NAMALWA (cell line): ENCODE results near the gene EEPD1.
A peak's percentile ranks its signal among the peaks of the same experiment; 100 is the strongest.
"Not testable (repeated sequence)": the region's sequence is repeated elsewhere in the genome, so short reads cannot be mapped to it uniquely, and the experiment has no call there.

ENCODE experiments used
- DNase-seq: peaks from one replicate; pipeline ENCODE4 v3.0.0-alpha.2; 2015; ENCODE audit warnings: low spot score

The EEPD1 gene

DNA sequence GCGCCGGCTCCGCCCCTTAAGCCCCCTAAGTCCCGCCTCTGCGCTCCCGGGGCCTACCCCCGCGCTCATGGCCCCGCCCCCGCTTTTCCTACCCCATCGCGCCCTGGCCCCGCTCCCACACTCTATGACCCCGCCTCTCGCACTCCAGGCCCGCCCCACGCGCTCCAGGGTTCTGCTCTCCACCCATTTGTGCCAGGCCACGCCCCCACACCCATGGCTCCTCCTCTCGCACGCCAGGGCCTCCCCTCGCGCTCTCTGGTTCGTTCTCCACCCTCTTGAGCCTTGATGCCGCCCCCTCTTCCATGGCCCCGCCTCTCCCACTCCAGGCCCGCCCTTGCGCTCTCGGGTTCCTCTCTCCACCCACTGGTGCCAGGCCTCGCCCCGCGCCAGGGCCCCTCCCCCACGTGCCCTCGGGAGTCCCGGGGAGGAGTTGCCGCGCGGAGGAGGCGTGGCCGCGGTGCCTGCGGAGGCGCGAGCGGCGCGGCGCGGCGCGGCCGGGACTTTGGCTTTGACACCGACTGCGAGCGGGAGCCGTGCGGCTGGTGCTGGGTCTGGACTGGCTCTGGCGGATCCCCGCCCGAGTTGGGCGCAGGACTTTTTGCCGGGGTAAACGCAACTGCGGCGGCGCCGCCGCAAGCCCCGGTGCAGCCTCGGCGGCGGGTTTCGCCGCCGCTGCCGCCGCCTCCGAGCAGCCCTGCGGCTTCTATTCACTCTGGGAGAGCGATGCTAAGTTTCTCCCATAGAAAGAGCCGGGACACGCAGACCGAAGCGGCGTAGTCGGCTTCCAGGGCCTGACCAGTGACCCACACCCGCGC, at the start of gene EEPD1:
Gene EEPD1 (plus strand): TSS at position 499 of the 815 bp plus-strand sequence. CDS start 1,071 bp downstream, outside the sequence.
- peak; percentile 100 for DNase-seq

DNA sequence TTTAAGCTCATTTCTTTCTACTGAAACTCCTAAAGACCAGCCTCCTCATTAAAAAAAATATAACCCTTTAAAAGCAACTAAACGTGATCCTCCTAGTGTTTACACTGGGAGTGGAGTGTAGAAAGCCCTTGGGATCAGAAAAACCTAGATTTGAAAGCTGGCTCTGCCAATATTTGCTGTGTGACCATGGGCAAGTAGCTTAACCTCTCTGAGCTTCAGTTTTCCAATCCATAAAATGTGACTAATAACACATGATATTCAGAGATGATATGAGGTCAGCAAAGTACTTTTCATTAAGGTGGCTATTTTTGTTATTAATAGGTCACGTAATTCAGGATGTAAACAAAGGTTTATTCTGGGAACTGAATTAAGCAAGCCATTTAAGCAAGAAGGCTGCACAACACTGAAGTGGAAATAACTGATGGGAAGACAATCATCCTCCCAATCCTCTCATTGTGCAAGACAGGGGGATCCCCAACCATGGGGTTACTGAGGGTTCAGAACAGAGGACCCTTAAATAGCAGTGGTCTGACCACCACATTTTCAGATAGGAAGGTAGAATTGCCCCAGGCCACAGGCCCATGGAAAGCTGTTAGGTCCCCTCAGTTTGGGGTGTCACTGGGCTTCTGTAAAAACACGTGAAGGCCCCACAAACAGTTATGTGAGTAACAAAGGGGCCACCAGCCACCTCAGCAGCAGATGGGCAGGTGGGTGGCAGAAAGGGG, 49.1 kb upstream of the EEPD1 start:
- no peak for DNase-seq

DNA sequence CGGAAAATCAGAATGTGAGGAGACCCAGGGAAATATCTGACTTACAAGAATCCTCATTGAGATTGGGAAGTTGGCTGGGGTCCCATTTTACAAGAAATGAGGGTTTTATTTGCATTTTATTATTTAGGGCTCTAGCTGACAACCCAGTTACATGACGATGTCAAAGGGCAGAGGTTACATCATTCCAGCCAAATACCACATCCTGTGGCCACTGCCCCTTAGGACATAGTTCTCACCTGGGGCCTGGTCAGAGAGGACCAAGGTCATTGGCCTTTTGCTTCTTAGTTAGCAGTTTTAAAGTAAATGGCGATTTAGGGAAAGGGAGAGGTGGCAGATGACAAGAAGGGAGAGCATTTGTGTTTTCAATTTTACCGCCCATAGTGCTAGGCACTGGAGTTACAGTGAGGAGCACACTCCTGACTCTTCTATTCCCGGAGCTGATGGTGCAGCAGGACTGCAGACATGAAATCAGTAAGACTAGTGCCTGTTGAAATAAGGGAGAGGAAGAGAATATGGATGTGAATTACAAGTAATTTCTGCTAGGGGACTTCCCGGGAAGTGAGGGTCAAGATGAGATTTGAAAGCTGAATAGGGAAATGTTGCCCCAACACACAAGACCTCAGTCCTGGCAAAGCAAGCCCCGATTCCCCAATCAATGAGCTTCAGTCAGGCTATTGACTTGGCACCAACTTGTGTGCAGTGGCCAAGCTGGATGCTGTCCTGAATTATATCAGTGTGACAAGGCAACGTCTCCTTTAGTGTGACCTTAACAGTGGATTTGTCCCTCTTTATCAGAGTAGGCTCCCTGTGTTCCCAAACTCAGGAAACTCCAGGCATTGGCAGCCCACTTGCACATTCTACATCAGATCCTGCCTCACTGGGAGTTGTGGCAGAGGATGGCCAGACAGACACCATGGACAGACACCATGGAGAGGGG, 45.8 kb upstream of the EEPD1 start:
- DNase-seq = not testable (repeated sequence)

DNA sequence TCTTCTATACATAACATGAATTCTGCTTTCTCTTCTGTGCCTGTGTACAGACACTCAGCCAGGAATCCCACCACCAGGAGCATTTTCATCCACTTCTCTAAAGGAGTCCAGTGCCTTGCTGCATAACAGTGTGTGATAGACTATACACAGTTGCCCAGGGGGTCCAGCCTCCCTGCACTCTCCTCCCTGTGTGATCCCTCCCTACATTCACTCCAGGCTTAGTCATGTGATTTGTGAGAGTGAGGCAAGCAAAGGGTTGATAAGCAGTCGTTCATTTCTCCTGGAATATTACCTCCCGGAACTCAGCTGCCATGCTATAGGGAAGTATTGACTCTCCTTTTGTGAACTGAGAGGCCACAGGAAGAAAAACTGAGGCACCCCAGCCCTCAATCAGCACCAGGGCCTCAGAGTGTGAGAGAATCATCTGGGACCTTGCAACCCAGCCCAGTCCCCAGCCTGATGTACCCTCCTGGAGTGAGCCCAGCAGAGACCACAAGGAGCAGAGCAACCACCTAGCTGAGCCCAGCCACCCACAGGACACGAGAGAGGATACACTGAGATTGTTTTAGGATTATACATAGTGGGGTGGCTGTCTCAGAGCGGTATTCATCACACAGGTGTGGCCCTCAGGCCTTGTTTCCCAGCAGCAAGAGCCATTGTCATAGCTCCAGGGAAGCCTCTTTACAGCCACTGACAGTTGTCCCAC, 45.0 kb upstream of the EEPD1 start:
- no peak for DNase-seq

DNA sequence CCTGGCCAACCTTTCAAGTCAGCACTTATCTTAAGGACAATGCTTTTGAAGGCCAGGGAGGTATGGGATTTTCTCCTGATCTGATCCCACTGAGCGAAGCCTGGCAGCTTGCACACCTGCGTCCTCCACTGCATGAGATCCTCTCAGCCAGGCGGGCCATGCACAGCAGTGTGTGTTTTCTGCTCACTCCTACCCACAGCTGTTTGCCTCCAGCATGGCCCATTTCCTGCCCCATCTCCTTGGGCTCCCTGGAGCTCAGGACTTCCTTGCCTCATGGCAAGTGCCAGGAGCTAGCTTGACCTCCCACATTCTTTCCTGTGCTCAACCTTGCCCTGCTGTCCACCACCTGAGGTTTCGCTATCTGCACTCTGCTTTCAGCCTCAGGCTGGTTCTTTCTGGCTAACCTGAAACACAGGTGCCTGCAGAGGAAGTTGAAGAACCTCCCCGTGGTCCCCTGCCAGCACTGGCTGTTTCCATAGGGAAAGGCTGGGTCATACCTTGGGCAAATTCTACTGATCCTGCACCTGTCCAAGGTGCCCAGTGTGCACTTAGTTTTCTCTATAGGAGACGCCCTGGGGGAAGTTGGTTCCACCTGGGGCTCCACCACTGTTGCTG, 43.9 kb upstream of the EEPD1 start:
- DNase-seq = no peak

DNA sequence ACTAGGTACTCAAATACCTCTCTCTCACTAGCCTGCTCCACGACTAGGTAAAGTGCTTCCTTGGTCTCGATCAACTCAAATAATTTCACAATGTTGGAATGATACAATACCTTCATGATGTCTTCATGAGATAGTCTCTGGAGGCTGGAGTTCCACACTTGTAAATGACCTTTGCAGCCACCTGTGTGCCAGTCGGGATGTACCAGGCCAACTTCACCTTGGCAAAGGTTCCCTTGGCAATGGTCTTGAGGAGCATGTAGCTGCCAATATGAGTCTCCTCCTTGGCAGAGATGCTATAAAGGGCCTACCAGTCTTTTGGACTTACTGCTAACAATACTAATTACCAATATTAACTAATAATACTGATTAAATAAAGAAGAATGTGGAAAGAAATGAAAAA, 42.5 kb upstream of the EEPD1 start:
- no peak for DNase-seq

DNA sequence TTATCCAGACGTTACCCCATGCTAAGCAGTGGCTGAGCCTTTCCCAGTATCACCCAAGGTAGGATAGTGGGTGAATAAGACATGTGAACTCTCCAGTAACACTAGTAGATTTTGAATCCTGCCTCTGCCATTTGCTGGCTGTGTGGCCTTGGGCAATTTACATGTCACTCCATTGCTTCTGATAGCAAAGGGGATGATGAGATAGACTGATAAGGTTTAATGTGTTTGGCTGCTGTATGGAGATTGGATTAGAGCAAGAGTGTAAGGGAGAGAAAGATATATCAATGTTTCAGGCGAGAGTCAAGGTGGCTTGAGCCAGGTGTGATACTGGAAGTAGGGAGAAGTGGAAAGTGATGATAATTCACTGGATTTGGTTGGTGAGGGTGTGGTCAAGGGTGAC, 40.1 kb upstream of the EEPD1 start:
- DNase-seq = no peak

DNA sequence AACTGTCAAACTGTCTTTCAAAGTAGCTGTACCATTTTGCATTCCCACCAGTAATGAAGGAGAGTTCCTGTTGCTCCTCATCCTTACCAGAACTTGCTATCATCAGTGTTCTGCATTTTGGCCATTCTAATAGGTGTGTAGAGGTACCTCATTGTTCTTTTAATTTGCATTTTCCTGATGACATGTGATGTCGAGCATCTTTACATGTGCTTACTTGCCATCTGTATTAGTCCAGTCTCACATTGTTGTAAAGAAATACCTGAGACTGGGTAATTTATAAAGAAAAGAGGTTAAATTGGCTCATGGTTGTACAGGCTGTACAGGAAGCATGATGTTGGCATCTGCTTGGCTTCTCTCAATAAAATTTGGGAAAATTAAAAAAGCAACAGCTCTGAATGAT, 38.7 kb upstream of the EEPD1 start:
- no peak for DNase-seq

DNA sequence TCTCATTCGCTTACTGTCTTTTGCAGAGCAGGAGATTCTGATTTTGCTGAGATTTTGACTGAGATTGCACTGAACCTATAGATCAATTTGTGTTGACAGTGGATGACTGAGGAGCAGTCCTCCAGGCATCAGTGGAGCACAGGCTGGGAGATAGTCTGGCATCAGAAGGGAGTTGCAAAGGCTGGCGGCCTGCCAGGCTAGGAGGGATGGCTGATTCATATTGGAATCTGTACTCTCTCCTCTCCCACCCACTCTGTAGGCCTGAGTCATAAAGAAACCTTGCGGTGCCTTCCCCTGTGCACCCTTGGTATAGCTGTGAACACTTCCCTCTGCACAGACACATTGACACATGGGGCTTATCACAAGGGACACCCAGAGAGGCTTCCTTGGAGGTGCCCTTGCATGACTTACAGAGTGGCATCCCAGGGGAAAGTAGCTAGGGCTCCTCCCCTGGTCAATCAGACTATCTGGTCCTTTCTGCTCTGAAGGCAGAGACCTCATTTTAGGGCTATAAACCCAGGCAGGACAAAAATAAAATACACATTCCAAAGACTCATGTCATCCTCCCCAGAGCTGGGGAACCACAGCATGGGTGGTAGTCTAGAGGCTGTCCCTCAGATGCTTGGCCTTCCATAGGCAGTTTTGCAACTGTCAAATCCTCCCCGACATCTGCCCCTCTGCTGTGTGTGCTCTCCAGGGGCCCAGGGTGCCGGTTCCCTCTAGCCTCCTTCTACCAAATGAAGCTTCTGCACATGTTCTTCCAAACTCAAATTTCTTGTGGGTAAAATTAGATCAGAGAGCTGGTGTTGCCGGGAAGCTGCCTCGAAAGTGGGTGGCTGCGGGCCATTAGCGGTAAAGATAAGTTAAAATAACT, 37.4 kb upstream of the EEPD1 start:
- DNase-seq = no peak

DNA sequence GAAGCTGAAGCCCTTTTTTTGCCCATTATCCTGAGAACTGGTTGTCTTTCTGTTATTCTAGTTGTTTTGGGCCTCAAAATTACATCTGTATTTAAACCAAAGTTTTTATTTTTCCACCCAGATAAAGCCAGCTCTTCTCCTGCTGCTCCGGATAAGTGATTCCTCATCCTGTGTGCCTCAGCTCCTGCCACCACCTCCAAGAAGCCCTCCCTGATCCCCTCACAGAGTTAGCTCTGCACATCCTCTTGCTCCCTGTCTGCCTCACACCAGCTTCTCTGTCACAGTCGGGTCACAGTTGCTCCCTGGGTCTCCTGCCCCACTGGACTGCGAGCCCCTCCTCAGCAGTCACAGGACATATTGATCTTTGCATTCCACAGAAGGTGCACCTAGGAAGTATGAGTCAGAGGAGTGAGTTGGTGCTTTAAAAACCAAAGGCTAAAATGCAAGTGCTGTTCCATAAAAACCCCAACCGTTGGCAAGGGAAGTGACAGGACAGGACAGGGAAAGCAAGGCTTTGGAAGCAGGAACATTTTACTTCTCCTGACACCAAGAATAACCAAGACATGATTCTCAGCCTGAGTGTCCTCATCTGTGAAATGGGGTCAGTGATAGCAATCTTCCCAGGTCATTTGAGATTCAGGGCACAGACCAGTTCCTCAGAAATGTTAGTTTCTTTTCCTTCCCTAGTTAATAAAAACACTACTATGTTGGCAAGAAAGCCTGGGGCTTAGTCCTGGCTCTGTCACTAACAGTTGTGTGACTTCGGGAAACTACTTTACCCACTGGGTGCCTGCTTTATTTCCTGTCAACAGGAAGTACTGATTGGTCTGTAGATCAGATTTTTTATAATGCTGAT, 36.5 kb upstream of the EEPD1 start:
- no peak for DNase-seq

DNA sequence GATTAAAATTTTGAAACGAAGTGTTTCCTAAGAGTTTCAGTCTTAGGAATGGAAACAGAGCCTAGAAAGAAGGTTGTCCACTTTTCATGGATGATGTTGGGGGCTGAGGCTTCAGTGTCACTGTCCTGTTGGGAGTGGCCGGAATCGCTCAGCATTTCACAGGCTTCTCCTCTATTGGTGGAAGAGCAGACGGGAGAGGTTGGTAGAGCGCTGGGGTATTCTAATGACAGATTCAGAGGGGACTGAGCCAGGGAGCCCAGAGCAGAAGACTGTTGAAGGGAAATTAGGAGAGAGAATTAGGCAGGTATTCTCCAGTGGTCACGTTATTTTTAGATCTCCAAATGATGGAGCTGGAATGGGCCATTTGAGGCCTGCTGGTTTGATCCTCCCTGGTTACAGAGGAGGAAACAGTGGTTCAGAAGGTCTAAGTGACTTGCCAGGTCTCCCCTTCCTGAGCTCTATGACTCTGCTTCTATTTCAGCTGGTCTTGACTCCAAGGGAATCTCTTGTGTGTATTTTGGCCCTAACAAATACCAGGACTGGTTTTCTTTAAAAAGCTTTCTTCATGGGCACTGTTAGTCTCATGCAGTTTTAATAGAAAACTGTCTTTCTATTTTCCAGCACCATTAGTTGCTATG, 35.7 kb upstream of the EEPD1 start:
- no peak for DNase-seq

DNA sequence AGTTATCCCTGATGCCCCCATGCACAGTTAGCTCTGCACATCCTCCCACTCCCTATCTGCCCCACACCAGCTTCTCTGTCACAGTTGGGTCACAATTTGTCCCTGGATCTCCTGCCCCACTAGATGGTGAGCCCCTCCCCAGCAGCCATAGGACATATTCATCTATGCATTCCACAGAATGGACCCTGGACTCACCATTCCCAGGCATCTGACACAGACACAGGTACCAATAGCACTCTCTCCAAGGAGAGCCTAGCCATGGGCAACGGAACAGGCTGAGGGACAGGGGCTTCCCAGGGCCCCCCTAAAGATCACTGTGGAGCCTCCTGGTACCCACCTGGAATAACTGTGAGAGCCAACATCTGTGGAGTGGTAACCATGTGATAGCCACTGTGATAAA, 34.7 kb upstream of the EEPD1 start:
- no peak for DNase-seq

DNA sequence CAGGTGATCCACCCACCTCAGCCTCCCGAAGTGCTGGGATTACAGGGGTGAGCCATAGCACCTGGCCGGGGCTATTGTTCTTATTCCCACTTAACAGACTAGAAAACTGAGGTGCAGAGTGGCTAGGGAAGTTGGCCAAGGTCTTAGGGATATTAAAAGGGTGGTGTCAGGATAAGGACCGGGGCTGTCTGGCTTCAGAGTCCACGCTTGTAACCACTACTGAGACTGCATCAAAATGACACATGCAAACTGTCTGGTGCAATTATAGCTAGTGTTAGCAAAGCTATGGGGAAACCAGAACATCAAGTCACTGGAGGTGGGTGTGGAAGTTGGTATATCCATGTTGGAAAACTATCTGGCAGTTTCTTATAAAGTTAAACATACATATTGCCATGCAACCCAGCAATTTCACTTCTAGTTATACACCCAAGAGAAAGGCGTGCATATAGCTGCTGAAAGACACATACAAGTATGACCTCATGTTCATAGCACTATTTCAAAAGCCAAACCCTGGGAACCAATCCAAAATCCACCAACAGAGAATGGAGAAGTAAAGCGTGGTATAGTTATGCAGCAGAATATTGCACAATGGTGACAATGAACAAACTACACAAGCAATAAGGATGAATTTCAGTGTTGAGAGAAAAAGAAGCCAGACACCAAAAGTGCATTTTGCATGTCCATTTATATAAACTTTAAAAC, 33.9 kb upstream of the EEPD1 start:
- DNase-seq = no peak

DNA sequence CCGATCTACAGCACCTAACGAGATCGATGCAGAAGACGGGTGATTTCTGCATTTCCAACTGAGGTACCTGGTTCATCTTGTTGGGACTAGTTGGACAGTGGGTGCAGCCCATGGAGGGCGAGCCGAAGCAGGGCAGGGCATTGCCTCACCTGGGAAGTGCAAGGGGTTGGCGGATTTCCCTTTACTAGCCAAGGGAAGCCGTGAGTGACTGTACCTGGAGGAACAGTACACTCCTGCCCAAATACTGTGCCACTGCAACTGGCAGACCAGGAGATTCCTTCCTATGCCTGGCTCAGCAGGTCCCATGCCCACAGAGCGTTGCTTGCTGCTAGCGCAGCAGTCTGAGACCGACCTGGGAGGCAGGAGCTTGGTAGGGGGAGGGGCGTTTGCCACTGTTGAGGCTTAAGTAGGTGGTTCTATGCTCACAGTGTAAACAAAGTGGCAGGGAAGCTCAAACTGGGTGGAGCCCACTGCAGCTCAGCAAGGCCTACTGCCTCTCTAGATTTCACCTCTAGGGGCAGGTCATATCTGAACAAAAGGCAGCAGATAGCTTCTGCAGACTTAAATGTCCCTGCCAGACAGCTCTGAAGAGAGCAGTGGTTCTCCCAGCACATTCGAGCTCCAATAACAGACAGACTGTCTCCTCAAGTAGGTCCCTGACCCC, 32.9 kb upstream of the EEPD1 start:
- DNase-seq = not testable (repeated sequence)

DNA sequence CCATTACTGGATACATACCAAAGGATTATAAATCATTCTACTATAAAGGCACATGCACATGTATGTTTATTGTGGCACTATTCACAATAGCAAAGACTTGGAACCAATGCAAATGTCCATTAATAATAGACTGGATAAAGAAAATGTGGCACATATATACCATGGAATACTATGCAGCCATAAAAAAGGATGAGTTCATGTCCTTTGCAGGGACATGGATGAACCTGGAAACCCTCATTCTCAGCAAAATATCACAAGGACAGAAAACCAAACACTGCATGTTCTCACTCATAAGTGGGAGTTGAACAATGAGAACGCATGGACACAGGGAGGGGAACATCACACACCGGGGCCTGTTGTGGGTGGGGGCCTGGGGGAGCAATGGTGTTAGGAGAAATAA, 27.4 kb upstream of the EEPD1 start:
- DNase-seq = not testable (repeated sequence)

DNA sequence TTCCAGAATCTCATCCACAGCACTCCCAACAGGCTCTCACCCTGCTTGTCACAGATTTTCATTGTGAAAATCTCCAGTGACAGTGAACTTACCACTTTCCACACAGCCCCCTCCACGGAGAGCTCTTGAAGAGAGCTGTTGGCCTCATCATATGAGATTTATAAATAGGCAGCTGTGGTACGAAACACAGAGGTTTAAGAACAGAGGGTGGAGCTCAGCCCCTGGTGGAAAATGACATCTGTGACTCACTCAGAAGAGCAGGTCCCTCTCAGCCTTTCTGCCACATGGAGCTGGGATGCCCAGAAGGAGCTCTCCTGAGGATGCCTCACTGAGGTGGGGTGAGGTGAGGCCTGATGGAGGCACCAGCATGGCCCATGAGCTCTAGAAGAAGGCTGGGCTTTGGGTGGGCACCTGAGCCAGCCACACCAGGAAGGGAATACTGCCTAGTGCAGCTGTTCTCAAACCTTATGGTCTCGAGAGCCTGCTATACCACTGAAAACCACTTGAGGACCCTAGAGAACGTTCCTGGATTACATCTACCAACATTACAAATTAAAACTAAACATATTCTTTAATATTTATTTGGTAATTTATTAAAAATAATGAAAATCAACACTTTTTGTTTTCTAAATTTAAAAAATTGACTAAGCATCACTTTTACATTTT, 25.8 kb upstream of the EEPD1 start:
- peak; percentile 82 for DNase-seq

DNA sequence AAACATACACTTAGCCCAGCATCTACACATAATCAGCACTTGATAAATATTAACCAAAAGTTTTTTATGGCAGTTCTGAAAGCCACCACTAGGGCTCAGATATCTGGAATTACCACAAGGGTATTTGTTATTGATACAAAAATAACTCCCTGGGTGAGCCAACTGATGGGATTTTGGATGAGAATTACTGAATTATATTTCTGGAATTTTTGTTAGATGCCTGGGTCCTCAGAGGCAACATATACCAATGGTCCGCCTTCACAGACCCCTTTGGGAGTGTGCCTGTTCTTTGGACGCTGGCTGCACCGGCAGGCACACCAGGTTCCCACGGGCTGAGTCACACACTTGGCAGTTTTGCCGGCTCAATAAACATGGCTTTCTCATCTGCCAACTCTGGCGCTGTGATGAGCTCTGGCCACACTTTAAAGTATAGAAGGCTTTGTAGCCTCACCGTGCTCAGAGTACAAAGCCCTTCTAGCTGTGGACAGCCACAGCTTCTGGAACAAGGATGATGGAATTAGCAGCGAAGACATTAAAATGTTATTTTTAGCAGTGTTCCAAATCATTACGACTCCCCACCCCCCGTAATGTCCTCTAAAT, 24.5 kb upstream of the EEPD1 start:
- DNase-seq = peak; percentile 73
